Measurements from ENCODE around the gene COMTD1.
"Not testable (repeated sequence)": the region's sequence is repeated elsewhere in the genome, so short reads cannot be mapped to it uniquely, and the experiment has no call there.

Gene COMTD1

GRCh38 chr10:75223507-75223906 lies 12.2 kb downstream of the COMTD1 start:
- DNase-seq (ENCODE audit: low read depth in 2 of 3, low spot score in 1 of 3), result no peak

GRCh38 chr10:75221492-75221891 lies 14.3 kb downstream of the COMTD1 start:
- not testable (repeated sequence) for DNase-seq (ENCODE audit: low read depth in 2 of 3, low spot score in 1 of 3)

- no peak for DNase-seq (ENCODE audit: low read depth in 2 of 3, low spot score in 1 of 3)
Observed at GRCh38 chr10:75220274-75220673, 15.5 kb downstream of the COMTD1 start.

- DNase-seq (ENCODE audit: low read depth in 2 of 3, low spot score in 1 of 3), result no peak
Observed at GRCh38 chr10:75212343-75212742, 23.4 kb downstream of the COMTD1 start.

- peak in 2 of 3 donors; percentile 11 to 18 for DNase-seq (ENCODE audit: low read depth in 2 of 3, low spot score in 1 of 3)
Observed at GRCh38 chr10:75211007-75211691, 24.6 kb downstream of the COMTD1 start.

GRCh38 chr10:75210282-75211006 lies 25.3 kb downstream of the COMTD1 start, which contains the start of gene VDAC2:
Gene VDAC2, plus strand, starts transcription at chr10:75210796. Its CDS starts 363 bp downstream, at chr10:75211159.
- DNase-seq (ENCODE audit: low read depth in 2 of 3, low spot score in 1 of 3), result peak; percentile 87 to 90 (median 90)

- DNase-seq (ENCODE audit: low read depth in 2 of 3, low spot score in 1 of 3), result peak; percentile 60 to 69 (median 65)
Observed at GRCh38 chr10:75209921-75210281, 25.9 kb downstream of the COMTD1 start.

- no peak for DNase-seq (ENCODE audit: low read depth in 2 of 3, low spot score in 1 of 3)
Observed at GRCh38 chr10:75209086-75209920, 26.5 kb downstream of the COMTD1 start.

GRCh38 chr10:75208181-75208580 lies 27.6 kb downstream of the COMTD1 start:
- DNase-seq (ENCODE audit: low read depth in 2 of 3, low spot score in 1 of 3), result no peak

GRCh38 chr10:75207857-75208144 lies 28.0 kb downstream of the COMTD1 start:
- DNase-seq (ENCODE audit: low read depth in 2 of 3, low spot score in 1 of 3), result no peak

GRCh38 chr10:75207079-75207856 lies 28.5 kb downstream of the COMTD1 start:
- no peak for DNase-seq (ENCODE audit: low read depth in 2 of 3, low spot score in 1 of 3)

- not testable (repeated sequence) for DNase-seq (ENCODE audit: low read depth in 2 of 3, low spot score in 1 of 3)
Observed at GRCh38 chr10:75206638-75207037, 29.1 kb downstream of the COMTD1 start.

- DNase-seq (ENCODE audit: low read depth in 2 of 3, low spot score in 1 of 3), result no peak
Observed at GRCh38 chr10:75205908-75206307, 29.8 kb downstream of the COMTD1 start.

- no peak for DNase-seq (ENCODE audit: low read depth in 2 of 3, low spot score in 1 of 3)
Observed at GRCh38 chr10:75203724-75204123, 32.0 kb downstream of the COMTD1 start.

- DNase-seq (ENCODE audit: low read depth in 2 of 3, low spot score in 1 of 3), result not testable (repeated sequence)
Observed at GRCh38 chr10:75203046-75203620, 32.6 kb downstream of the COMTD1 start.

GRCh38 chr10:75202321-75203045 lies 33.3 kb downstream of the COMTD1 start:
- no peak for DNase-seq (ENCODE audit: low read depth in 2 of 3, low spot score in 1 of 3)

GRCh38 chr10:75201793-75202307 lies 33.9 kb downstream of the COMTD1 start:
- DNase-seq (ENCODE audit: low read depth in 2 of 3, low spot score in 1 of 3), result no peak

- DNase-seq (ENCODE audit: low read depth in 2 of 3, low spot score in 1 of 3), result not testable (repeated sequence)
Observed at GRCh38 chr10:75199949-75200348, 35.8 kb downstream of the COMTD1 start.

GRCh38 chr10:75197906-75198305 lies 37.9 kb downstream of the COMTD1 start:
- DNase-seq (ENCODE audit: low read depth in 2 of 3, low spot score in 1 of 3), result no peak

GRCh38 chr10:75197066-75197465 lies 38.7 kb downstream of the COMTD1 start:
- DNase-seq (ENCODE audit: low read depth in 2 of 3, low spot score in 1 of 3), result no peak

Data from stimulated activated CD4-positive, alpha-beta T cell treated with anti-CD3 and anti-CD28 coated beads, Interleukin-12 subunit alpha, Interleukin-12 subunit beta, amount 100 ng/mL, for 48 hours (primary cell).